Measurements from ENCODE around the gene PTPN21.
A peak's percentile ranks its signal among the peaks of the same experiment; 100 is the strongest.

DNA sequence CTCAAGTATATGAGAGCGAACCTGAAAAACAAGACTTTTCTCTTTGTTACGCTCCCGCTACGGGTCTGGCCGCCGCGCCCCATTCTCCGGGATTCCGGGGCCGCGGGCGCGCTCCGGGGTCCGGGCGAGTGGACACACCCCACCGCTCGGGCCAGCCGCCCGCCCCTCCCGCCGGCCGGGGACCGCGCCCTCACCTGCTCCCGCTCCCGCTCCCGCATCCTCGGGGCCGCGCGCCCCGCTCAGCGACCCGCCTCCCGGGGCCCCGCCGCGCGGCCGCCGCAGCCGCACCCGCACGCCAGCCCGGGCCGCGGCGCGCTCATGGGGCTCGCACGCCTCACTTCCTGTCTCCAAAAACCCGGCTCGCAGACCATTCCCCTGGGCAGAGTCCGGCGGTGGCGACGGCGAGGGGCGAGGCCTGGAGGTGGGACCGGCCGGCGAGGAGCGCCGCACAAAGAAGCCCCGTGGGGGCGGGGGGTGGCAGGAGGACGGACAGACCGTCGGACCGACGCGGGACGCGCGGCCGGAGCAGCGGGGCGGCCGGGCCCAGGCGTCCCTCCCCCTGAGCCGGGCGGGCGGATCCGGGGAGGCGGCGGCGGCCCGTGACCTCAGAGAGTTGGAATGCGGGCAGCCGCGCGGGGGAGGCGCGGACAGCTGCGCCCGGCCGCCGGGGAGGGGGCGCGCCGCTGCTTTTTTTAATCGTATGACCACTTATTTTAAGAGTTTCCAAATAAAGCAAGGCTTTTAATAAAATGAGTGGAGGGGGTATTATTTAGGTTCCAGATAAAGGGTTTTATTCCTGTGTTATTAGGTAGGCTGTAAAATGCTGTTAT lies at the start of gene PTPN21:
- peak; percentile 45 to 85 for TF ChIP-seq POLR2A (IDR thresholded peaks at IDR 0.05)
- TF ChIP-seq CTCF (IDR thresholded peaks at IDR 0.05): no peak

All from uterus (tissue), 2 donors.